HG02588 (cell line): ENCODE data around the gene RHOXF2B.
"Not testable (repeated sequence)": the region's sequence is repeated elsewhere in the genome, so short reads cannot be mapped to it uniquely, and the experiment has no call there.

Experiments
- ATAC-seq: cut with Tn5 transposase; IDR thresholded peaks from one replicate; pipeline ENCODE4 v1.9.1; 2021; ENCODE audit warnings: mild to moderate bottlenecking, moderate library complexity; ENCODE audit not compliant: unreplicated experiment

RHOXF2B gene

GRCh38 chrX:120077590-120077989, at the start of gene RHOXF2B:
TSS of gene RHOXF2B (minus strand) at chrX:120077690. CDS start at chrX:120077552, 138 bp downstream.
- not testable (repeated sequence) for ATAC-seq

GRCh38 chrX:120125444-120125843, 48.0 kb upstream of the RHOXF2B start:
- ATAC-seq, result no peak

- ATAC-seq, result no peak
These were observed 42.7 kb upstream of the RHOXF2B start for GRCh38 chrX:120120223-120120622.

GRCh38 chrX:120115438-120115963, 38.0 kb upstream of the RHOXF2B start, which contains the start of gene RHOXF1:
TSS of gene RHOXF1 (minus strand) at chrX:120115913. CDS start at chrX:120115862, 51 bp downstream.
- no peak for ATAC-seq

- ATAC-seq, result no peak
These were observed 34.1 kb upstream of the RHOXF2B start for GRCh38 chrX:120111611-120112010.

GRCh38 chrX:120109378-120109777, 31.9 kb upstream of the RHOXF2B start:
- no peak for ATAC-seq

- ATAC-seq, result not testable (repeated sequence)
These were observed 27.2 kb upstream of the RHOXF2B start for GRCh38 chrX:120104707-120105106.

GRCh38 chrX:120101057-120101456, 23.6 kb upstream of the RHOXF2B start:
- ATAC-seq, result not testable (repeated sequence)

GRCh38 chrX:120090208-120090607, 12.7 kb upstream of the RHOXF2B start:
- no peak for ATAC-seq

- no peak for ATAC-seq
These were observed 10.0 kb upstream of the RHOXF2B start for GRCh38 chrX:120087289-120088017.

GRCh38 chrX:120085553-120086185, 8.2 kb upstream of the RHOXF2B start:
- not testable (repeated sequence) for ATAC-seq

- ATAC-seq, result not testable (repeated sequence)
These were observed 11.3 kb downstream of the RHOXF2B start for GRCh38 chrX:120066169-120066568.

- ATAC-seq, result not testable (repeated sequence)
These were observed 34.8 kb downstream of the RHOXF2B start for GRCh38 chrX:120042712-120043111.

GRCh38 chrX:120042247-120042646, 35.2 kb downstream of the RHOXF2B start:
- ATAC-seq, result not testable (repeated sequence)

GRCh38 chrX:120040176-120040575, 37.3 kb downstream of the RHOXF2B start:
- ATAC-seq, result not testable (repeated sequence)

GRCh38 chrX:120039087-120039733, 38.3 kb downstream of the RHOXF2B start:
- ATAC-seq, result not testable (repeated sequence)

- no peak for ATAC-seq
These were observed 40.8 kb downstream of the RHOXF2B start for GRCh38 chrX:120036704-120037103.

- peak; percentile 85 for ATAC-seq
These were observed 41.8 kb downstream of the RHOXF2B start for GRCh38 chrX:120035522-120036309.

GRCh38 chrX:120029354-120029753, 48.1 kb downstream of the RHOXF2B start:
- ATAC-seq, result no peak

GRCh38 chrX:120023259-120023658, 54.2 kb downstream of the RHOXF2B start:
- no peak for ATAC-seq

- ATAC-seq, result no peak
These were observed 54.7 kb downstream of the RHOXF2B start for GRCh38 chrX:120022763-120023162.
